H9 (cell line): ENCODE measurements around the gene CDK6. TPM values are rescaled to one million over a fixed set of nuclear protein-coding genes. Genes with fewer than 3 reads are reported as not detected.
A peak's percentile ranks its signal among the peaks of the same experiment; 100 is the strongest.

Source experiments
- DNase-seq: peaks from one replicate; pipeline ENCODE4 v3.0.0-alpha.2; 2017
- H2AFZ ChIP-seq: one replicate; pipeline ENCODE4 v1.6.1; 2013; ENCODE audit warnings: mild to moderate bottlenecking, low read length, control low read depth, moderate library complexity
- H2AK5ac ChIP-seq: 2 replicates; pipeline ENCODE4 v1.6.1; 2013; ENCODE audit warnings: low read length, control low read depth, mixed read lengths; ENCODE audit not compliant: insufficient read length
- H2BK120ac ChIP-seq: one replicate; pipeline ENCODE4 v1.6.1; 2013; ENCODE audit warnings: low read depth, mild to moderate bottlenecking, low read length, control low read depth, inconsistent platforms; ENCODE audit not compliant: poor library complexity, severe bottlenecking
- H2BK12ac ChIP-seq: 2 replicates; pipeline ENCODE4 v1.6.1; 2013; ENCODE audit warnings: low read length, control low read depth, mixed read lengths, low read depth; ENCODE audit not compliant: insufficient read length
- H2BK15ac ChIP-seq: 2 replicates; pipeline ENCODE4 v1.6.1; 2013; ENCODE audit warnings: low read depth, low read length, control low read depth
- H2BK20ac ChIP-seq: one replicate; pipeline ENCODE4 v1.6.1; 2013; ENCODE audit warnings: low read depth, mild to moderate bottlenecking, low read length, control low read depth, inconsistent platforms; ENCODE audit not compliant: poor library complexity, severe bottlenecking
- H2BK5ac ChIP-seq: 2 replicates; pipeline ENCODE4 v1.6.1; 2013; ENCODE audit warnings: low read length, control low read depth, mixed read lengths; ENCODE audit not compliant: insufficient read length
- H3K14ac ChIP-seq: 2 replicates; pipeline ENCODE4 v1.6.1; 2013; ENCODE audit warnings: low read length, control low read depth; ENCODE audit not compliant: insufficient read depth
- H3K18ac ChIP-seq: 2 replicates; pipeline ENCODE4 v1.6.1; 2013; ENCODE audit warnings: low read depth, mild to moderate bottlenecking, mixed read lengths, low read length, control low read depth; ENCODE audit not compliant: insufficient read length
- H3K23ac ChIP-seq: 2 replicates; pipeline ENCODE4 v1.6.1; 2013; ENCODE audit warnings: low read length, control low read depth, mixed read lengths, low read depth; ENCODE audit not compliant: insufficient read length
- H3K23me2 ChIP-seq: 2 replicates; pipeline ENCODE4 v1.6.1; 2013; ENCODE audit warnings: low read depth, mild to moderate bottlenecking, mixed read lengths, low read length, control low read depth; ENCODE audit not compliant: insufficient read length, poor library complexity, severe bottlenecking
- H3K27ac ChIP-seq: 2 replicates; pipeline ENCODE4 v1.5.1; 2013; ENCODE audit warnings: low read length, control low read depth, mixed read lengths, low read depth; ENCODE audit not compliant: insufficient read length
- H3K27me3 ChIP-seq: 2 replicates; pipeline ENCODE4 v1.6.1; 2013; ENCODE audit warnings: low read length, control low read depth, inconsistent platforms; ENCODE audit not compliant: insufficient read depth
- H3K4ac ChIP-seq: 2 replicates; pipeline ENCODE4 v1.6.1; 2013; ENCODE audit warnings: low read depth, mild to moderate bottlenecking, control low read depth, inconsistent platforms, low read length, moderate library complexity
- H3K4me1 ChIP-seq: 2 replicates; pipeline ENCODE4 v1.6.1; 2013; ENCODE audit warnings: low read length, control low read depth, inconsistent platforms; ENCODE audit not compliant: insufficient read depth
- H3K4me2 ChIP-seq: 2 replicates; pipeline ENCODE4 v1.6.1; 2013; ENCODE audit warnings: low read length, control low read depth, mixed read lengths; ENCODE audit not compliant: insufficient read length, insufficient read depth
- H3K56ac ChIP-seq: 2 replicates; pipeline ENCODE4 v1.6.1; 2013; ENCODE audit warnings: low read depth, mild to moderate bottlenecking, mixed read lengths, low read length, control low read depth; ENCODE audit not compliant: insufficient read length
- H3K79me1 ChIP-seq: 2 replicates; pipeline ENCODE4 v1.6.1; 2013; ENCODE audit warnings: low read depth, mild to moderate bottlenecking, moderate library complexity, low read length, control low read depth, inconsistent platforms; ENCODE audit not compliant: insufficient read depth, poor library complexity, severe bottlenecking
- H3K79me2 ChIP-seq: 2 replicates; pipeline ENCODE4 v1.6.1; 2013; ENCODE audit warnings: low read length, control low read depth, inconsistent platforms; ENCODE audit not compliant: insufficient read depth
- H3K9ac ChIP-seq: 2 replicates; pipeline ENCODE4 v1.6.1; 2013; ENCODE audit warnings: low read length, control low read depth, mixed read lengths; ENCODE audit not compliant: insufficient read length; ENCODE audit errors: extremely low read depth
- H3K9me3 ChIP-seq: one replicate; pipeline ENCODE4 v1.6.1; 2013; ENCODE audit warnings: low read depth, low read length, inconsistent platforms; ENCODE audit not compliant: control insufficient read depth
- H3T11ph ChIP-seq: one replicate; pipeline ENCODE4 v1.6.1; 2013; ENCODE audit warnings: mild to moderate bottlenecking, low read length, control low read depth, inconsistent platforms
- H4K20me1 ChIP-seq: one replicate; pipeline ENCODE4 v1.6.1; 2013; ENCODE audit not compliant: control insufficient read depth, insufficient read length, insufficient read depth
- H4K5ac ChIP-seq: 2 replicates; pipeline ENCODE4 v1.6.1; 2013; ENCODE audit warnings: low read depth, mild to moderate bottlenecking, mixed read lengths, low read length, control low read depth; ENCODE audit not compliant: insufficient read length
- H4K8ac ChIP-seq: replicated peaks from 2 replicates; pipeline ENCODE4 v1.6.1; 2013; ENCODE audit warnings: low read length, control low read depth, mixed read lengths, low read depth; ENCODE audit not compliant: insufficient read length
- H4K91ac ChIP-seq: 2 replicates; pipeline ENCODE4 v1.6.1; 2013; ENCODE audit warnings: low read depth, mild to moderate bottlenecking, moderate library complexity, mixed read lengths, low read length, control low read depth; ENCODE audit not compliant: insufficient read length
- H3K27ac Mint-ChIP-seq, 3 experiments: 2 replicates in 2 of 3; 3 replicates in 1 of 3; pipeline ENCODE4 v1.8.0; 2020 to 2021; ENCODE audit warnings: mixed read lengths in 3 of 3, mild to moderate bottlenecking in 1 of 3, moderate library complexity in 1 of 3
- H3K27me3 Mint-ChIP-seq: 2 replicates; pipeline ENCODE4 v1.8.0; 2021; ENCODE audit warnings: low read depth, mild to moderate bottlenecking, moderate library complexity, mixed read lengths
- H3K36me3 Mint-ChIP-seq, 3 experiments: 2 replicates in 2 of 3; 3 replicates in 1 of 3; pipeline ENCODE4 v1.8.0; 2020 to 2021; ENCODE audit warnings: low read depth in 3 of 3, mixed read lengths in 3 of 3; ENCODE audit not compliant: insufficient read depth in 1 of 3
- H3K4me1 Mint-ChIP-seq, 2 experiments: 2 replicates each; pipeline ENCODE4 v1.8.0; 2020; ENCODE audit warnings: mixed read lengths in 2 of 2
- H3K4me3 Mint-ChIP-seq, 2 experiments: 2 replicates in 1 of 2; 3 replicates in 1 of 2; pipeline ENCODE4 v1.8.0; 2020 to 2021; ENCODE audit warnings: mild to moderate bottlenecking in 2 of 2, mixed read lengths in 2 of 2, moderate library complexity in 1 of 2
- H3K9me3 Mint-ChIP-seq, 2 experiments: 2 replicates in 1 of 2; 3 replicates in 1 of 2; pipeline ENCODE4 v1.8.0; 2020; ENCODE audit warnings: mild to moderate bottlenecking in 2 of 2, mixed read lengths in 2 of 2, moderate library complexity in 1 of 2
- WGBS: extraction: QIAGEN DNeasy Blood & Tissue Kit; methylation state at CpG from one replicate; pipeline ENCODE4 v1.1.7; 2013; ENCODE audit warnings: missing lambda C conversion rate, low lambda C conversion rate, mixed read lengths; ENCODE audit not compliant: insufficient read length; ENCODE audit errors: extremely low coverage; 5-methylcytosine and 5-hydroxymethylcytosine counted together
- total RNA-seq: library from RNA; stranded (reverse); gene quantifications from 2 replicates; pipeline ENCODE4 v1.2.1, GENCODE V29; 2021
- TF ChIP-seq, protein P1 (sequence below): fragments of 200-600 bp; sonication (generic); conservative IDR thresholded peaks from 3 replicates; pipeline ENCODE4 v1.8.0; 2021; ENCODE audit warnings: antibody characterized with exemption, mild to moderate bottlenecking

Gene CDK6
- total RNA-seq, 1 experiment from 2014 or later: 30.0 TPM

DNA sequence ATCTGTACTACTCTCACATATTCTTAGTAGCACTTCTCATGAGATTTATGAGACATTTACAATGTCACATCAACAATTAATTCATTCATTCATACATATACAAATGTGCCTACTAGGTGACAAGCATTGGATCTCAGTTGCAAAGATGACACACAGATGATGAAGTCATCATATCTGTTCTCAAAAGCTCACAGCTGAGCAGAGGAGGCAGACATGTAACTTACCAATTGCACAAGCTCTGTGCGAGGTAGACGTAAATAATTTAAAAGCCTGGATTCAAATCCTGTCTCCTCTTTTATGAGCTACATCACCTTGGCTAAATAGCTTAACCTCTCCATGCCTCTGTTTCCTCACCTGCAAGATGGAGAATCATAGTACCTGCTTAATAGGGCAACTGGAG is 136.8 kb downstream of the CDK6 start:
- no peak overlapping the region for H3K23ac ChIP-seq
- H3K4me2 ChIP-seq: no peak overlapping the region
- H3K18ac ChIP-seq: no peak overlapping the region
- Mint-ChIP-seq H3K9me3 (no peaks in the 10 kb centered on the region; a peak in 1 of 5 replicates), H3K4me3 (no peak overlapping the region), H3K4me1 (peaks cover 22 to 24% of the 10 kb centered on the region in 2 experiments), H3K36me3 (no peaks in the 10 kb centered on the region; a peak in 2 of 7 replicates), H3K27me3 (no peaks in the 10 kb centered on the region), H3K27ac (no peak overlapping the region)
- no peaks in the 10 kb centered on the region for H3K79me2 ChIP-seq
- no peak overlapping the region for H2AK5ac ChIP-seq
- H4K91ac ChIP-seq: no peak overlapping the region
- no peak overlapping the region for H2BK12ac ChIP-seq
- no peak overlapping the region for H3K27ac ChIP-seq
- WGBS: no CpG with 5 or more reads among the region's 2 CpGs
- no peak overlapping the region for H3K9ac ChIP-seq
- no peak overlapping the region for H3K4ac ChIP-seq
- no peaks in the 10 kb centered on the region for H3K79me1 ChIP-seq
- H2AFZ ChIP-seq: no peak overlapping the region
- H4K8ac ChIP-seq: no peak overlapping the region
- H2BK5ac ChIP-seq: no peak overlapping the region
- no peaks in the 10 kb centered on the region for H4K20me1 ChIP-seq
- H3K27me3 ChIP-seq: no peaks in the 10 kb centered on the region
- no peaks in the 10 kb centered on the region for H3K4me1 ChIP-seq
- DNase-seq: no peak
- H3K23me2 ChIP-seq: peaks cover 8% of the 10 kb centered on the region
- H2BK20ac ChIP-seq: no peak overlapping the region
- H4K5ac ChIP-seq: no peak overlapping the region
- H3K9me3 ChIP-seq: no peaks in the 10 kb centered on the region
- TF ChIP-seq, protein P1, sequence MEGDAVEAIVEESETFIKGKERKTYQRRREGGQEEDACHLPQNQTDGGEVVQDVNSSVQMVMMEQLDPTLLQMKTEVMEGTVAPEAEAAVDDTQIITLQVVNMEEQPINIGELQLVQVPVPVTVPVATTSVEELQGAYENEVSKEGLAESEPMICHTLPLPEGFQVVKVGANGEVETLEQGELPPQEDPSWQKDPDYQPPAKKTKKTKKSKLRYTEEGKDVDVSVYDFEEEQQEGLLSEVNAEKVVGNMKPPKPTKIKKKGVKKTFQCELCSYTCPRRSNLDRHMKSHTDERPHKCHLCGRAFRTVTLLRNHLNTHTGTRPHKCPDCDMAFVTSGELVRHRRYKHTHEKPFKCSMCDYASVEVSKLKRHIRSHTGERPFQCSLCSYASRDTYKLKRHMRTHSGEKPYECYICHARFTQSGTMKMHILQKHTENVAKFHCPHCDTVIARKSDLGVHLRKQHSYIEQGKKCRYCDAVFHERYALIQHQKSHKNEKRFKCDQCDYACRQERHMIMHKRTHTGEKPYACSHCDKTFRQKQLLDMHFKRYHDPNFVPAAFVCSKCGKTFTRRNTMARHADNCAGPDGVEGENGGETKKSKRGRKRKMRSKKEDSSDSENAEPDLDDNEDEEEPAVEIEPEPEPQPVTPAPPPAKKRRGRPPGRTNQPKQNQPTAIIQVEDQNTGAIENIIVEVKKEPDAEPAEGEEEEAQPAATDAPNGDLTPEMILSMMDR: no peak
- H2BK120ac ChIP-seq: no peak overlapping the region
- no peak overlapping the region for H3K56ac ChIP-seq
- H3K14ac ChIP-seq: no peak overlapping the region
- H2BK15ac ChIP-seq: no peak overlapping the region
- peak overlapping the region; percentile 41 for H3T11ph ChIP-seq
